Activated CD4-positive, alpha-beta T cell treated with anti-CD3 and anti-CD28 coated beads for 48 hours (primary cell): ENCODE results near the gene FRRS1.
"Not testable (repeated sequence)": the region's sequence is repeated elsewhere in the genome, so short reads cannot be mapped to it uniquely, and the experiment has no call there.

Experiments
- DNase-seq: peaks from one replicate; pipeline ENCODE4 v3.0.0-alpha.2; 2020

The FRRS1 gene

DNA sequence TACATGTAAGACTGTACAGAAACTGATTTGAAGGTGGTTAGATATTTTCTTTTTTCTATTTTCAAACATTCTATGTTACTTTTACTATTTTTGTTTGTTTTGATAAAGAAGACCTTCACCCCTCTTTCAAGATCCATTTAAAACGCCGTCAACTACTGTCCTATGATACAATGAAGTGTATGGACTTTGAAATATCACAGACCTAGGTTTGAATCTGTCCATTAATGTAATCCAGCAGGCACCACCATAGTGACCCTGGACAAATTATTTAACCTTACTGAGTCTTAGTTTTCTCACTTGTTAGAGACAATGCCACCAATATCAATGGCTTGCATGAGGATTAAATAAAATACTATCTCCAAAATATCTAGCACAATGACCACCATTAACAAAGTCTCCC lies 2.0 kb downstream of the FRRS1 start:
- DNase-seq: no peak

DNA sequence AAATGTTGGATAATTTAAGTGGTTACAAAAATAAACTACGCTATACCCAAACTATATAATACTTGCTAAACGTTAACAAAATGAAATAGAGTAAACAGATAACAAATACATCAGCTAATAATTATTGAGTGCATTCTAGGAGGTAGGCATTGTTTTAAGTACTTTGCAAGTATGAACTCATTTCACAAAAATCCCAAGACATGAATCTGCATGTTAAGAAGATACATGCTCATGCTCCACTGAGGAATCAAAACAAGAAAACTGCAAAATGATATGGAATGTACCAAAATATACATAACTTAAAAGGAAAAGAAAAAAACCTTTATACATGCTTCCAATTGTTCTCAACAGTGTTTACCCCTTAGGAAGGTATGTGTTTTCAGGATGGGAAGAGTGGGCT lies 2.5 kb downstream of the FRRS1 start:
- DNase-seq: no peak

DNA sequence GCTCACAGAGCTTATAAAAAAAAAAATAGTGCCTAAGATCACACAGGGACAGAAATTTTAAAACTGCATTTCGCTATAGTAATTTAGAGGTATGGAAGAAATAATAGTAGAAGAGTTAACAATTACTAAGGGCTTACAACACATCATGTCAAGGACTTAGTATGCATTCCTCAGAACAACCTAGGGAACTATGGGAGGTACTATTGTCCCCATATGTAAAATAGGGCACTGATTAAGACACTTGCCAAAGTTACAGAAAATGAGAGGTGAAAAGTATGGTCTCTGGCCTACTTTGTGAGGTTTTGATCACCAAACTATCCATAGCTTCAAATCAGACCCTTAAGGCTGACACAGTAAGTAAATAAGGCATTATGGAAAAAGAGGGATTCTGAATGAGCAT lies 4.7 kb downstream of the FRRS1 start:
- DNase-seq: no peak

DNA sequence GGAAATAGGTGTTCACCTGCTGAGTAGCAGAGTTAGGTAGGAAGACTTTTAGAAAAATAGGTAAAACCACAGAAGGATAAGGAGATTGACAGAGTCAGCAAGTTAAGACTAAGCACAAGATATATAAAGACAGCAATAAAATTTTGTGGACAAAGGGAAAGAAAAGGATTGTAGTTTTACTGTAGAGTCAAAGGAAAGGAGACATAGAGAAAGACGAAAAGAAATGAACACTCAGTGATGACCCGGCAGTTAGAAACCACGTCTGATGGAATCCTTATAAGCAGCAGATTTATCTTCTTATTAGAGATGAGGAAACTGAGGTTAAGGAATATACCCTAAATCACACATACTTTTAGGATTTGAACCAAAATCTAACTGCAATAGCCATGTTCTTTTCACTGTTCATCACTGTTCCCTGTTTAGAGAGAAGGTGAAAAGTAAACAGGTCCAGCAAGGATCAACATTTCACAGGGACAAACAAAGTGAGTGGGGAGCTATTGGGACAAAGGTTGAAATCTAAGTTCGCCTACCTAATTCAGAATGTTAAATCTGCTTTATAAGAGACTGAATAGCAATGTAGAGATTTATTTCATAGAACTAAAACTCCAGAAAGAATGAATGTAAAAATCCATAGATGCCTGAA lies 6.8 kb downstream of the FRRS1 start:
- DNase-seq: no peak

DNA sequence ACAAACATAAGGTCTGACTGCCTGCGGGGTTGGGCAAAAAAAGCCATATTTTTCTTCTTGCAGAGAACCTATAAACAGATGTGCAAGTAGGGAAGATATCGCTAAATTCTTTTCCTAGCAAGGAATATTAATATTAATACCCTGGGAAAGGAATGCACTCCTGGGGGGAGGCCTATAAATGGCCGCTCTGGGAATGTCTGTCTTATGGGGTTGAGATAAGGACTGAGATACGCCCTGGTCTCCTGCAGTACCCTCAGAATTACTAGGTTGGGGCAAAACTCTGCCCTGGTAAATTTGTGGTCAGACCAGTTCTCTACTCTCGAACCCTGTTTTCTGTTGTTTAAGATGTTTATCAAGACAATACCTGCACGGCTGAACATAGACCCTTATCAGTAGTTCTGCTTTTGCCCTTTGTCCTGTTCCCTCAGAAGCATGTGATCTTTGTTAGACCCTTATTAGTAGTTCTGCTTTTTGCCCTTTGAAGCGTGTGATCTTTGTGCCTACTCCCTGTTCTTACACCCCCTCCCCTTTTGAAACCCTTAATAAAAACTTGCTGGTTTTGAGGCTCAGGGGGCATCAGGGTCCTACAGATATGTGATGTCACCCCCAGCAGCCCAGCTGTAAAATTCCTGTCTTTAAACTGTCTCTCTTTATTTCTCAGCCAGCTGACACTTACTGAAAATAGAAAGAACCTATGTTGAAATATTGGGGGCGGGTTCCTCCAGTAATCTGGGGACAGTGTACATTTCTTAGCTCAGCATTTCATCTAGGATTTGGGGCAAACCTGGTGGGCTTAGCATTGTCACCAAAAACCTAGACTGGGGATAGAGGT lies 7.5 kb downstream of the FRRS1 start:
- not testable (repeated sequence) for DNase-seq

DNA sequence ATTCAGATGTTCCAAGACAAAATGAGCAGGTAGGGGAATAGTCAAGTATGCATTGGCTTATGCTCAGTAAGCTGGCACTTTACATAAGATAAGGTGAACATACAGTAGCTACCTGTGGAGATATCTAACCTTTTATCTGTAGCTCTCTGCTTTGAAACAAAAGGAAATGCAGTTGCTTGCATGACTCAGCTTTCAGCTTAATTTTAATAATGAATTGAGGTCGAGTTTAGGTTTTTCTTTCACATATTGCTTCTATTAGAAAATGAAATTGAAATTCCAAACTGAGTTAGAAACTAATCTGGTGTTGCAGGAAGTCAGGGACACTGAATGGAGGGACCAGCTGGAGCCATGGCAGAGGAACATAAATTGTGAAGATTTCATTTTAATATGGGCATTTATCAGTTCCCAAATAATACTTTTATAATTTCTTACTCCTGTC lies 8.3 kb downstream of the FRRS1 start:
- no peak for DNase-seq

DNA sequence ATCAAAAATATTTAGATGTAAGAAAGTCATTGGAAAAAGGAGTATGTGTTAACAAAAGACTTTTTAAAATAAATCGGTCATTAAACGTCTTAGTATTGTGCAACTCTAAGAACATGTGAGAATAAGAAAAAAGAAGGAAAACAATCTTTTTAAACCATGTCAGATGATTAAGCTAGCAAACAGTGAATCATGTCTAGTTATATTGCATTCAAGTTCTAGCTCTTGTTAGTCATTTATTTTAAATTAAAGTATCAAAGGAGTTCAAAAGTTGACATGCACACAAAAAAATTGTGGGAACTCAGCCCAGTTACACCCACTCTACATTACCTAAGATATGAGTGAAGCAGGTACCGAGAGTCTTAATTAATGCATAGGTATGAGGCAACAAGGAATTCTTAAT lies 9.8 kb downstream of the FRRS1 start:
- DNase-seq: no peak

DNA sequence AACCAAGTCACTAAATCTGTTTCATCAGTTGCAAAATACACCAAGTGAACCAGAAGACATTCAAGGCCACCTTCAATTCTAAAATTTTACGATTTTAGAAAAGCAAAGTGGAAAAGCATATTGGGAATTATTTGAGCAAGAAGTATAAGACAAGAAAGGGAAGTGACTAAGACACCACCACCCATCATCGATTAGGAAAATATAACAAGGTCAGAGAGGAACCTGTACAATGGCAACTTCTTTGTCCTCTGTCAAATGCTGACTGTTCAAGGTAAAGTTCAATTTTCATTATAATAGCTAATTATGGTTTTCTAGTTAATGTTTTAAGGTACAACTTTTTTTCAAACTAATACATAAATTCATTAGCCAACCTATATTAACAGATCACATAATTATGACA lies 10.8 kb downstream of the FRRS1 start:
- DNase-seq: no peak

DNA sequence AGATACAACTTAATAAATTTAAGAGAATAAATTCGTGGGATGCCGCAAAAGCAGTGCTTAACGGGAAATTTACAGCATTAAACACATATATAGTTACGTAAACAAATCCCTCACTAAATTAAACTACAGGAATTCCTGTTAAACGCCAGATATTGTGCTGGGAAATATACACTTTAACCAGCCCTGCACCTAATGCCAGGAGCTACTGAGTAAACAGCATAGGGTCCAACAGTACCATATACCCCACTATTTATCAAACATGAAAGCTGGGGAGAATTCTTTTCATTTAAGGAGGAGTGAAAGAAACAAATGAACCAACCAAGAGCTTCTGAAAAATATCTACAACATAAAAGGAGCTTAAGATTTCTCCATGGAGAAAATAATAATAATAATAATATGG lies 11.7 kb downstream of the FRRS1 start:
- DNase-seq: no peak

DNA sequence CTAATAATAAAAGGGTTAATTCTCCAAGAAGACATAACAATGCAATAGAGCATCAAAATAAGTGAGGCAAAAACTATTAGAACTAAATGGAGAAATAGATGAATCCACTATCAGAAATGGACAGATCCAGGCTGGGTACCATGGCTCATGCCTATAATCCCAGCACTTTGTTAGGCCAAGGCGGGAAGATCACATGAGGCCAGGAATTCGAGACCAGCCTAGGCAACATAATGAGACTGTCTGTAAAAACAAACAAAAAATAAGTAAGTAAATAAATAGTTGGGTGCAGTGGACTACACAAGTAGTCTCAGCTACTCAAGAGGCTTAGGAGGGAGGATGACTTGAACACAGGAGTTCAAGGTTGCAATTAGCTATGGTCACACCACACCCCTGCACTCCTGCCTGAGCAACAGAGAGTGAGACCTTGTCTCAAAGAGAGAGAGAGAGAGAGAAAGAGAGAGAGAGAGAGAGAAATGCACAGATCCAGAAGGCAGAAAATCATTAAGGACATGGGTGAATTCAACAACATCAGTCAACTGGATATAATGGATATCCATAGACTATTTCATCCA lies 12.3 kb downstream of the FRRS1 start:
- DNase-seq: no peak

DNA sequence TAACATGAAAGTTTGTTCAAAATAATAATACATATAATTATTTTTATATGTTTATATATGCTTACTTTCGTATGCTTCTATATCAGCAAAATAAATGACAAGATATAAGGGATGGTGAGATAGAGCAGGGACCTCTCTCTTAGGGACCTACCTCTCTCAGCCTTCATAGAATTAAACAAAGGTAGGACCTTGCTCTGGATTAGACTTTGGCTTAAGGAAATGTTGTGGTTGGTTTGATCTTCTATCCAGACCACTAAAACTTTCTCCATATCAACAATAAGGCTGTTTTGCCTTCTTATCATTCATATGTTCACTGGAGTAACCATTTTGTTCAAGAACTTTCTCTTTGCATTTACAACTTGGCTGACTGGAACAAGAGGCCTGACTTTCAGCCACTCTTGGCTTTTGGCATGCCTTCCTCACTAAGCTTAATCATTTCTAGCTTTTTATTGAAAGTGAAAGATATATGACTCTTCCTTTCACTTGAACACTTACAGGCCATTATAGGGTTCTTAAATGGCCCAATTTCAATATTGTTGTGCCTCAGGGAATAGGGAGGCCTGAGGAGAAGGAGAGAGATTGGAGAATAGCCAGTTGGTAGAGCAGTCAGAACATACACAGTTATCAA lies 14.4 kb downstream of the FRRS1 start:
- DNase-seq: peak; percentile 28

DNA sequence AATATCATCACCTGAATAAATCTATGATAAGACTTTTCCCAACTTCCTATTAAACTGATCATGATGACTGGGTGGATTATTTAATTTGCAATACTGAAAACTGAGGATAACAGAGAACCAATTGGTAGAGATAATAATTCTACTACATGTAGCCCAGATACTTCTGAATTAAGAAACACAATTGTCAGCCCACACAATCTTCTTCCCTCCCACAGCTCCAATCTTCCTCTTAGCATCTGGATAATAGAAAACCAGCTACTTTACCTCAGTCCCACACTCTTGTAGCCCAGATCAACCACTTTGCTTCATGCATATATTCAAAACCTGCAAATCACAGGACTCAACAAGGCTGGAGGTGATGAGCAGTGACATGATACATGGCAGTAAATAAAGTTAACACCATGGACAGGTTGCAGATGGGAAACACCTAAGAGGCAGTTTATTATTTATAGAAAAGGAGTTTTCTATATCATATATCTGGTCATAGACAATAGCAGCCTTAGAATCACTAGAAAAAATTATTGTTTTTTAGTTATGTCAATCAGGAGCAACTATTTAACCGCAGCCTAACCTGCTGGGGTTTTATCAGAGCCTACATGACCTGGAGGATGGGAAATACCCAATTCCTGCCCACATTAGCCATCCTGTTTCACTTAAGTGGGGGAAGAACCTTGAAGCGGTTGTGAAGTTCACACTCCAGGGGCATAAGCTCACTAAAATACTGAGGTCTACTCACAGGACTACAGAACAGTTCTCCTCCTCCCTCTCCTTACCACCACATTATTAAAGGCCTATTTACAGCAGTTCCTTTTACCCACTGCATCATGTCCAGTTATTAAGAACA lies 16.7 kb downstream of the FRRS1 start:
- DNase-seq: peak; percentile 9

DNA sequence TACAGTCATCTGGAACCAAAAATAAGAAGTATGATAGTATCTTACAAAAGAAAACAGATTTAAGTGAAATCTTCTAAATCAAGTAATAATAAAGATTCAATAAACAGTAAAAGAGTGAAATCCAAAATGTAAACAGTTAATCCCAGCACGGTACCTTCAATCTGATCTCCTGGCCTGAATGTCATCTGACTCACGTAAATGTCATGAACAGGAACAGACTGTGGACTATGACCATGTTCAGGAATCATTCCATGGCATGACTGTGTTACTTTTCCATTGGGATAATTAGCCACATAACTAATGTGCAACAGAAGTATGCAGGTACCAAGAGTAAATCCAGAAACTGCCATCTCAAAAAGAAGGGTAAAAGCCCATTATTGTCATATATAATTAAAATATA lies 18.0 kb downstream of the FRRS1 start:
- DNase-seq: no peak

DNA sequence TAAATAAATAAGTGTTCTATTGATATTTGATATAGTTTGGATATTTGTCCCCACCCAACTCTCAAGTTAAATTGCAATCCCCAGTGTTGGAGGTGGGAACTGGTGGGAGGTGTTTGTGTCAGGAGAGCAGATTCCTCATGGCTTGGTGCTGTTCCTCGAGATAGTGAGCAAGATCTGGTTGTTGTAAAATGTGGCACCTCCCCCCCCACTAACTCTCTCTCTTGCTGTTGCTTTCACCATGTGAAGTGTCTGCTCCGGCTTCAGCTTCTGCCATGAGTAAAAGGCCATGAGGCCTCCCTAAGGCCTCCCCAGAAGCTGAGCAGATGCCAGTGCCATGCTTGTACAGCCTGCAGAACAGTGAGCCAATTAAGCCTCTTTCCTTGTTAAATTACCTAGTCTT lies 20.8 kb downstream of the FRRS1 start:
- DNase-seq: no peak

DNA sequence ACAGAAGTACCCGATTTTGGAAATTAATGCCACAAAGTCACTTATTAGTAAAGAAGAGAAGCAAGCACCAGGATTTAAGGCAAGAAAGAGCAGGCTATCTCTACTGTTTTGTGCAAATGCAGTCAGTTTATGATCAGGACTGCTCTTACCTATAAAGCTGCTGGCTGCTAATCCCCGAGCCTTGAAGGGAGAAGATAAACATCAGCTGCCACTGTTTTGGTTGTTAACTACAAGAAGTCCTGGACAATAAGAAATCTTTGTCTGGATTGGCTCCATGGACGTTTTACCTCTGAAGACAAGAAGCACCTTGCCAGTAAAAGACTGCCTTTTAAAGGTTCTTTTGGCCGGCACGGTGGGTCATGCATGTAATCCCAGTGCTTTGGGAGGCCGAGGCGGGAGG lies 21.4 kb downstream of the FRRS1 start:
- no peak for DNase-seq

DNA sequence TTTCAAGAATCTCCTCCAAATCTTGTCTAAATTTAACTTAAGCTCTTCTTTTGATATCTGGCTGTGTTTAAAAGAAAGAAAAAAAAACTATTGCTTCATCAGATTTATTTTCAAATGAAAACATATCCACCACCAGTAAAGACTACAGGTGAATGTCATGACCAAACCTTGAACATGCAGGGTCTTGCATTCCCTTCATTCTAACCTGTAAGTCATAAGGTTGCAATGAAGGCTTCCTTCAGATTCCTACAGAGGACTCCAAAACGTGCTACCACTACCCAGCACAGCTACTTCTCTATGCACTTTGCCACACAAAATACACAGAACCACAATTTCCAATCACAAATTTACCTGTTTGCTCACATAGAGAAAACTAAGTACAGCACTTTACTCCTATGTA lies 26.3 kb downstream of the FRRS1 start:
- DNase-seq: no peak

DNA sequence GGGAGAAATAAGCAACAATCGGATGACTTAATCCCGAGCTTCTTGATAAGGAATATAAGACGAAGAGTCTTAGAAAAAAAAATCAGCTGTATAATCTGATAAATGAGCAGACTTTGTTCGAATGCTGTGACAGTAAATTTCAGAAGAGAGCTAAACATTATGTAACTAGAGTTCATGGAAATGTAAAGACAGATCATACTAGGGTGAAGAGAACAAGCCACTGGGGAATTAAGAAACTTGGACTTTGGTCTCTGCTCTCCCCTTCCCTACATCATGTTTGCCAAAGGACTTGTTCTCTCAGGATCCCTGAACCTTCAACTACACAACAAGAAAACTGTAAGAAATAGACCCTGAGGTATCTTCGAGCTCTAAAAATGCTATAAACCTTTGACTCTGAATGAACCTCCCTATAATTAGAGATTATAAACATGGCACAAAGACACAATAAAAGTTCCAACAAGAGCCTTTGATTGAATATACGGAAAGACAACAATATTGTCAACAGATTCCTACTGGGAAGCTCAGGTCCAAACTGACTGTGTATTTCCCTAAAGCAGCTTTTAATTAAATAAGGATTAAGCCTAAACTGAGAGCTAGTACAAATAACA lies 27.5 kb downstream of the FRRS1 start:
- no peak for DNase-seq

DNA sequence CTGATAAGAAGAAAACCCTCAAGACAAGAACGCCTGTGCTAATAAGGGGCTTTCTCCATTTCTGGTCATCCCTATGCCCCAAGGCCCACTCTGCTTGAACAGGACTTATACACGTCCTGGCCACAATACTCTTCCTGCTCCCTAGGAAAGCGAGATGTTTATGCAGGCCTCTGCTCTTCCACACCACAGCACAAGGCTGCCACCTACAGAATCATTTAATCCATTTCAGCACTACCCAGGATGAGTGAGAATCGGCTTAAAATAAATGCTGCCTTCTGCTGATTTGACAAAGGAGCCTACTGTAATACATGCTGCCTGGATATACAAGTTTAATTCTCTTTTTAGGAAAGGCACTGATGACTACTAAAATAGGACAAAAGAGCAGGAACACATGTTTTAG lies 29.4 kb downstream of the FRRS1 start:
- no peak for DNase-seq

DNA sequence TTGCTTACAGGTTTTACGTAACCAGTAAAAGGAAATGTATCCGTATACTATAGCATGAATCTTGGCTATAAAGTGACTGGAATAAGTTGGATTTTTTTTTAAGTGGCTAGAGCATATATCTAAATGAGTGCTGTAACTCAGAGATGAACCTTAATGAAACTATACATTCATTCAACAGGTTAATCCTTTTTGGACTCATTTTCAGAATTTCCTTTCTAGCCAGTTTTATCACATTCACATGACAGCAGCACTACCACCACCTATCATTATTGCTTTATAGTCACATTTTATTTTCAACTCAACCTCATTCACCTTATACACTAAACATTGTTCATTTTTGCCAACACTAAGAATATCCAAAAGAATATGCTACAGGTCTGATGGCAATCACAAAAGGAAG lies 30.6 kb downstream of the FRRS1 start:
- no peak for DNase-seq

DNA sequence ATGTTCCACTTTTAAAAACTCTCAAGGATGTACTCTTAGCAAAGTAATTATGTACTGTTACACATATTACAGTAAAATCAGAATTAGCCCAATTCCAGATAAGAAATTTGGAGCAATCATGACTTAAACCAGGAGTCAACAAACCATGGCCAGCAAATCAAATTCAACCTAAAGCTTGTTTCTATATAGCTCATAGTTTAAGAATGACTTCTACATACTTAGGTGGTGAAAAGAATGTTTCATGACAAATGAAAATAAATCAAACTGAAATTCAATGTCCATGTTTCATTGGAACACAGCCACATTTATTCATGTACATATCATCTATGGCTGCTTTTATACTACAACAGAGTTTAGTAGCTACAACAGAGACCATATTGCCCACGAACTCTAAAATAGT lies 35.1 kb downstream of the FRRS1 start:
- no peak for DNase-seq

DNA sequence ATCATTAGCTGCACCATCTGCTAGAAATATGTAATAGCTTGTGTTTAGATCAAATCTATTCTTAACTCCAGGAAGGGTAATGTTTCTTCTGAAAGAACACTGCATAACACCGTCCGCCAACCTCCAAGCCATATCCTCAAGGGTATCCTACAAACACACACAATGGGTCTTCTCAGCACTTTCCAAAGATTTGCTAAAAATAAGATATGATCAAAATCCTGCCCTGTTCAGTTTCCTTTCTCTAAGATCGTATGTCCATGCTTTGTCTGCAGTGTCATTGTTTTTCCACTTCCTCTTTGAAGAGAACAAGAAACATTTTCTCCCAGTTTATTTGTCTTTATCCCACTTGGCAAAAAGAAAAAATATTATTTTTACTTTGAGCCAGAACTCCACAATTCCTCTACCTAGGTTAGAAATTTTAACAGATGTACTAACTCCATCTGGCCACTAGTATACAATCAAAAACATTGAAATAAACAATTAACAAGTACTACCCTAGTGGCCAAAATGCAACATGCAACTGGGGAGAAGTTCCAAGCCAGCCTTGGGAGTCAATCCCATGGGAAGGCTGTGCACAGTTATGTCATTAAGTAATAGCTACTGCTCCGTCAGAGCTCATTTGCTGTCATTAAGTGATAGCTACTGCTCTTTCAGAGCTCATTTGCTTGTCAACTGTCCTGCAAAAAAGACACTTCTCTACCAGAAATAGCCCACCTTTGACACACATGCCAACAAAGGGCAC lies 37.8 kb downstream of the FRRS1 start:
- DNase-seq: no peak
